ENCODE data around the gene VPS13D.

DNA sequence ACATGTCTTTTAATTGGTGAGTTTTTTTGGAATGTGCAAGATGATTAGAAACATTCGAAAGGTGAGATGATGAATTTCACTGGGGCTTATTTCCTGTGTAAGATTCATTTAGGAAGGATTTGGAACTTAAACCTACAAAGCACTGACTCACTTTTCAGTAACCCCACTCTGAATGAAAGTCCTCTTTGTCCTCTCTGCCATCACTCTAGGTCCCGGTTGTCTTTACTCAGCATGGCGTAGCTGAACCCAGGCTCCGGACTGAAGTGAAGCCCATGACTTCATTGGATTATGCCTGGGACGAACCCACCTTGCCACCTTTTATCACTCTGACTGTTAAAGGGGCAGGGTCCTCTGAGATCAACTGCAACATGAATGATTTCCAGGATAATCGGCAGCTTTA, 139.4 kb downstream of the VPS13D start:
- TF ChIP-seq, protein P1, sequence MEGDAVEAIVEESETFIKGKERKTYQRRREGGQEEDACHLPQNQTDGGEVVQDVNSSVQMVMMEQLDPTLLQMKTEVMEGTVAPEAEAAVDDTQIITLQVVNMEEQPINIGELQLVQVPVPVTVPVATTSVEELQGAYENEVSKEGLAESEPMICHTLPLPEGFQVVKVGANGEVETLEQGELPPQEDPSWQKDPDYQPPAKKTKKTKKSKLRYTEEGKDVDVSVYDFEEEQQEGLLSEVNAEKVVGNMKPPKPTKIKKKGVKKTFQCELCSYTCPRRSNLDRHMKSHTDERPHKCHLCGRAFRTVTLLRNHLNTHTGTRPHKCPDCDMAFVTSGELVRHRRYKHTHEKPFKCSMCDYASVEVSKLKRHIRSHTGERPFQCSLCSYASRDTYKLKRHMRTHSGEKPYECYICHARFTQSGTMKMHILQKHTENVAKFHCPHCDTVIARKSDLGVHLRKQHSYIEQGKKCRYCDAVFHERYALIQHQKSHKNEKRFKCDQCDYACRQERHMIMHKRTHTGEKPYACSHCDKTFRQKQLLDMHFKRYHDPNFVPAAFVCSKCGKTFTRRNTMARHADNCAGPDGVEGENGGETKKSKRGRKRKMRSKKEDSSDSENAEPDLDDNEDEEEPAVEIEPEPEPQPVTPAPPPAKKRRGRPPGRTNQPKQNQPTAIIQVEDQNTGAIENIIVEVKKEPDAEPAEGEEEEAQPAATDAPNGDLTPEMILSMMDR (IDR thresholded peaks at IDR 0.05; ENCODE audit: low read depth, low read length, missing input control), result no peak
- no peak for TF ChIP-seq GABPA (IDR thresholded peaks at IDR 0.05 in 1 of 2, conservative IDR thresholded peaks at IDR 0.05 in 1 of 2)
- TF ChIP-seq RAD21 (IDR thresholded peaks at IDR 0.05), result no peak
- no peak for TF ChIP-seq HNF4A (conservative IDR thresholded peaks at IDR 0.05)
- no peak for TF ChIP-seq FOXA1 (IDR thresholded peaks at IDR 0.05)

All from liver (tissue), 3 donors.